Memory B cell (primary cell): ENCODE measurements around the gene ARRDC3.

Experiments used
- ATAC-seq: fragments of 150-1000 bp; cut with Tn5 transposase; 2 replicates; pipeline ENCODE4 v1.10.0; 2021; ENCODE audit warnings: low read depth, mild to moderate bottlenecking, moderate library complexity
- DNase-seq, 2 donors: peaks; one replicate each; pipeline ENCODE4 v3.0.0; 2022; ENCODE audit warnings: low spot score in 2 of 2
- H3K27ac Mint-ChIP-seq: one replicate; pipeline ENCODE4 v1.8.0; 2022; ENCODE audit warnings: mild to moderate bottlenecking, moderate library complexity, mixed read lengths
- H3K27me3 Mint-ChIP-seq: one replicate; pipeline ENCODE4 v1.8.0; 2022; ENCODE audit warnings: mixed read lengths
- H3K36me3 Mint-ChIP-seq: one replicate; pipeline ENCODE4 v1.8.0; 2022; ENCODE audit warnings: mild to moderate bottlenecking, mixed read lengths
- H3K4me1 Mint-ChIP-seq: one replicate; pipeline ENCODE4 v1.8.0; 2022; ENCODE audit warnings: mixed read lengths
- H3K4me3 Mint-ChIP-seq: one replicate; pipeline ENCODE4 v1.8.0; 2022; ENCODE audit warnings: mild to moderate bottlenecking, moderate library complexity, mixed read lengths
- H3K9me3 Mint-ChIP-seq: one replicate; pipeline ENCODE4 v1.8.0; 2022; ENCODE audit warnings: mixed read lengths

Gene ARRDC3

GRCh38 chr5:91383027-91383955 lies at the start of gene ARRDC3:
Gene ARRDC3 (minus strand): TSS chr5:91383317. CDS start chr5:91383092, 225 bp downstream.
- H3K4me3 Mint-ChIP-seq = peak within 1 kb of the TSS; percentile 94
- no peaks in the 10 kb centered on the region for H3K27me3 Mint-ChIP-seq
- DNase-seq (peak; percentile 96 to 98), ATAC-seq (peak; percentile 32)
- H3K4me1 Mint-ChIP-seq = peaks cover 7% of the 10 kb centered on the region
- H3K36me3 Mint-ChIP-seq = peaks cover 2% of the 10 kb centered on the region
- H3K9me3 Mint-ChIP-seq = no peaks in the 10 kb centered on the region
- H3K27ac Mint-ChIP-seq = peak within 1 kb of the TSS; percentile 99

GRCh38 chr5:91430949-91431348 lies 47.8 kb upstream of the ARRDC3 start:
- Mint-ChIP-seq H3K36me3 (peaks cover 2% of the 10 kb centered on the region), H3K4me3 (no peak overlapping the region), H3K27me3 (no peaks in the 10 kb centered on the region), H3K27ac (no peak overlapping the region), H3K9me3 (peaks cover 5% of the 10 kb centered on the region), H3K4me1 (peaks cover 4% of the 10 kb centered on the region)
- ATAC-seq = no peak
- DNase-seq = no peak

GRCh38 chr5:91424638-91425436 lies 41.7 kb upstream of the ARRDC3 start:
- peaks cover 2% of the 10 kb centered on the region for H3K36me3 Mint-ChIP-seq
- H3K27me3 Mint-ChIP-seq = no peaks in the 10 kb centered on the region
- DNase-seq = no peak
- H3K9me3 Mint-ChIP-seq = peaks cover 5% of the 10 kb centered on the region
- no peak overlapping the region for H3K4me3 Mint-ChIP-seq
- no peak for ATAC-seq
- no peak overlapping the region for H3K27ac Mint-ChIP-seq
- H3K4me1 Mint-ChIP-seq = no peaks in the 10 kb centered on the region

- Mint-ChIP-seq H3K9me3 (no peaks in the 10 kb centered on the region), H3K27ac (no peak overlapping the region), H3K4me1 (no peaks in the 10 kb centered on the region), H3K36me3 (peaks cover 2% of the 10 kb centered on the region), H3K4me3 (no peak overlapping the region), H3K27me3 (no peaks in the 10 kb centered on the region)
- no peak for ATAC-seq
- DNase-seq = no peak
These were observed 40.8 kb upstream of the ARRDC3 start for GRCh38 chr5:91423871-91424270.

- no peaks in the 10 kb centered on the region for H3K27me3 Mint-ChIP-seq
- ATAC-seq (no peak), DNase-seq (no peak)
- H3K4me3 Mint-ChIP-seq = no peak overlapping the region
- no peak overlapping the region for H3K27ac Mint-ChIP-seq
- no peaks in the 10 kb centered on the region for H3K9me3 Mint-ChIP-seq
- no peaks in the 10 kb centered on the region for H3K4me1 Mint-ChIP-seq
- H3K36me3 Mint-ChIP-seq = no peaks in the 10 kb centered on the region
These were observed 37.8 kb upstream of the ARRDC3 start for GRCh38 chr5:91420879-91421278.

GRCh38 chr5:91419571-91420537 lies 36.7 kb upstream of the ARRDC3 start:
- ATAC-seq (peak; percentile 44), DNase-seq (peak; percentile 58 to 61)
- Mint-ChIP-seq H3K27ac (no peak overlapping the region), H3K4me1 (no peaks in the 10 kb centered on the region), H3K4me3 (no peak overlapping the region), H3K36me3 (no peaks in the 10 kb centered on the region), H3K9me3 (no peaks in the 10 kb centered on the region), H3K27me3 (no peaks in the 10 kb centered on the region)

GRCh38 chr5:91419136-91419535 lies 36.0 kb upstream of the ARRDC3 start:
- Mint-ChIP-seq H3K9me3 (no peaks in the 10 kb centered on the region), H3K4me3 (no peak overlapping the region), H3K4me1 (no peaks in the 10 kb centered on the region), H3K27ac (no peak overlapping the region), H3K27me3 (no peaks in the 10 kb centered on the region), H3K36me3 (no peaks in the 10 kb centered on the region)
- DNase-seq (no peak), ATAC-seq (no peak)

GRCh38 chr5:91418158-91418557 lies 35.0 kb upstream of the ARRDC3 start:
- ATAC-seq = no peak
- DNase-seq = no peak
- Mint-ChIP-seq H3K4me1 (no peaks in the 10 kb centered on the region), H3K27me3 (no peaks in the 10 kb centered on the region), H3K27ac (no peak overlapping the region), H3K4me3 (no peak overlapping the region), H3K9me3 (no peaks in the 10 kb centered on the region), H3K36me3 (no peaks in the 10 kb centered on the region)

- H3K9me3 Mint-ChIP-seq = no peaks in the 10 kb centered on the region
- DNase-seq = no peak
- H3K4me1 Mint-ChIP-seq = no peaks in the 10 kb centered on the region
- no peaks in the 10 kb centered on the region for H3K27me3 Mint-ChIP-seq
- no peak overlapping the region for H3K4me3 Mint-ChIP-seq
- no peak for ATAC-seq
- H3K27ac Mint-ChIP-seq = no peak overlapping the region
- no peaks in the 10 kb centered on the region for H3K36me3 Mint-ChIP-seq
These were observed 34.1 kb upstream of the ARRDC3 start for GRCh38 chr5:91417219-91417618.

- Mint-ChIP-seq H3K27ac (no peak overlapping the region), H3K9me3 (no peaks in the 10 kb centered on the region), H3K4me1 (no peaks in the 10 kb centered on the region), H3K27me3 (no peaks in the 10 kb centered on the region), H3K36me3 (no peaks in the 10 kb centered on the region), H3K4me3 (no peak overlapping the region)
- no peak for ATAC-seq
- DNase-seq = no peak
These were observed 33.4 kb upstream of the ARRDC3 start for GRCh38 chr5:91416491-91416890.

- no peak for ATAC-seq
These were observed 26.2 kb upstream of the ARRDC3 start for GRCh38 chr5:91409304-91409703.

GRCh38 chr5:91408710-91409109 lies 25.6 kb upstream of the ARRDC3 start:
- Mint-ChIP-seq H3K9me3 (no peaks in the 10 kb centered on the region), H3K4me1 (no peaks in the 10 kb centered on the region), H3K4me3 (no peak overlapping the region), H3K36me3 (peaks cover 3% of the 10 kb centered on the region), H3K27ac (no peak overlapping the region), H3K27me3 (no peaks in the 10 kb centered on the region)
- no peak for DNase-seq
- no peak for ATAC-seq

More at GRCh38 chr5:91409304-91409703, 26.2 kb upstream of the ARRDC3 start:
- Mint-ChIP-seq H3K27ac (no peak overlapping the region), H3K9me3 (no peaks in the 10 kb centered on the region), H3K4me3 (no peak overlapping the region), H3K36me3 (peaks cover 3% of the 10 kb centered on the region), H3K4me1 (no peaks in the 10 kb centered on the region), H3K27me3 (no peaks in the 10 kb centered on the region)
- no peak for DNase-seq

- Mint-ChIP-seq H3K4me3 (no peak overlapping the region), H3K36me3 (peaks cover 3% of the 10 kb centered on the region)
- no peak for DNase-seq
These were observed 24.1 kb upstream of the ARRDC3 start for GRCh38 chr5:91407204-91407603.

More at GRCh38 chr5:91407204-91407603, 24.1 kb upstream of the ARRDC3 start:
- Mint-ChIP-seq H3K27ac (no peak overlapping the region), H3K27me3 (no peaks in the 10 kb centered on the region), H3K9me3 (no peaks in the 10 kb centered on the region), H3K4me1 (no peaks in the 10 kb centered on the region)
- no peak for ATAC-seq
